Skeletal muscle satellite cell (primary cell): ENCODE data around the gene CES1. TPM values are rescaled to one million over a fixed set of nuclear protein-coding genes. Genes with fewer than 3 reads are reported as not detected.
"Not testable (repeated sequence)": the region's sequence is repeated elsewhere in the genome, so short reads cannot be mapped to it uniquely, and the experiment has no call there.

Experiments used
- H3K27me3 ChIP-seq: 2 replicates; pipeline ENCODE4 v1.7.0; 2013; ENCODE audit warnings: low read length; ENCODE audit not compliant: control insufficient read depth, insufficient read depth
- H3K36me3 ChIP-seq: 2 replicates; pipeline ENCODE4 v1.7.0; 2013; ENCODE audit warnings: mild to moderate bottlenecking, control low read depth, low read length; ENCODE audit not compliant: insufficient read depth
- H3K4me1 ChIP-seq: 2 replicates; pipeline ENCODE4 v1.7.0; 2013; ENCODE audit warnings: low read length; ENCODE audit not compliant: control insufficient read depth, insufficient read depth
- H3K4me2 ChIP-seq: 2 replicates; pipeline ENCODE4 v1.7.0; 2013; ENCODE audit warnings: mild to moderate bottlenecking, low read length
- H3K4me3 ChIP-seq: 2 replicates; pipeline ENCODE4 v1.7.0; 2013; ENCODE audit warnings: low read length
- H3K9ac ChIP-seq: 2 replicates; pipeline ENCODE4 v1.7.0; 2013; ENCODE audit warnings: mild to moderate bottlenecking, low read depth, low read length, moderate library complexity
- H3K9me3 ChIP-seq: replicated peaks from 2 replicates; pipeline ENCODE4 v1.7.0; 2013; ENCODE audit warnings: mild to moderate bottlenecking, control low read depth, low read length
- total RNA-seq: library from RNA; depleted of rRNA; stranded (reverse); fragments of >200 nt; gene quantifications from 2 replicates; pipeline ENCODE4 v1.2.3, GENCODE V29; 2012; rRNA removed

The CES1 gene
- 11.8 and 29.9 TPM in 2 replicates for total RNA-seq

- H3K27me3 ChIP-seq = peaks cover 5% of the 10 kb centered on the region
- no peak within 1 kb of the TSS for H3K4me3 ChIP-seq
- H3K4me2 ChIP-seq = no peak within 1 kb of the TSS
- H3K9me3 ChIP-seq = no peaks in the 10 kb centered on the region
- no peaks in the 10 kb centered on the region for H3K36me3 ChIP-seq
- H3K9ac ChIP-seq = no peak within 1 kb of the TSS
- H3K4me1 ChIP-seq = no peaks in the 10 kb centered on the region
These were observed at the start of gene CES1 for GRCh38 chr16:55832773-55833691. TSS of gene CES1 (minus strand) at chr16:55833096. CDS start at chr16:55833055, 41 bp downstream.

DNA sequence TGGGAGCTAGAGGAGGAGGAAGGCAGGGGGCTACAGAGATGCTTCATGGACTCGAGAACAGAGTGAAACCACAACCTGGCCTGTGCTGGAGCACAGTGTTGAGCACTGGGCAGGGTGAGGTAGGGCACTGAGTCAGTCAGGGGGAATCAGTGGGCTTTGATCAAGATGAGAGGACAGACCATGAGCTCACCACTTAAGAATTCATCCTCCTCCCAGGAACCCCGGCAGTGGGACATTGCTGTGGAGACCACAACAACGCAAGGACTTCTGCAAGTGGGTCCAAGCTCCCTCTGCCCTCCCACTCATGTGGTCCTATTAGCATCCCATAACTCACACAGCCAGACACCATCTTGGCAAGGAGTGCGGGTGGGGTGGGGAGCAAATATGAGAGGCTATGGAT is 44.0 kb upstream of the CES1 start:
- no peaks in the 10 kb centered on the region for H3K36me3 ChIP-seq
- no peak overlapping the region for H3K9ac ChIP-seq
- no peaks in the 10 kb centered on the region for H3K4me1 ChIP-seq
- H3K4me2 ChIP-seq = no peak overlapping the region
- no peak overlapping the region for H3K4me3 ChIP-seq
- no peaks in the 10 kb centered on the region for H3K9me3 ChIP-seq
- H3K27me3 ChIP-seq = no peaks in the 10 kb centered on the region

DNA sequence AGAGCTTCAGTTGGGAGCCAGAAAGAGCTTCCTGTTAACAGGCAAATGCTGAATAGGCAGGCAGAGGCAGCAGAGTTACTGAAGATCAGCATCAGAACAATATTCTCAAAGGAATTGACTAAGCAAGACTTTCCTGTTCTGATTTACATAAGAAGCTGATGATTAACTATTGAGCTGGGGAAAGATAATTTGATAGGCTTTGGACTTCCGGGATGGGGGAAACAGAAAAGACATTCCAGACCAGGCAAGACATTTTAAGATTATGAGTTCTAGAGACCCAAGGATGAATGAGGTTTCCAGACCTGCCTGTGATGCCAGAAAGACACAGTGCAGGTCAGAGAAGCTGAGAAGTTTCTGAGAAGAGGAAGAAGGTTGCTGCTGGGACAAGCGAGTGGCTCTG is 42.4 kb upstream of the CES1 start, which contains the start of gene CES5A:
Gene CES5A, minus strand, starts transcription at position 101 of the 400 bp plus-strand sequence. CDS start 152 bp downstream, outside the sequence.
- Histone ChIP-seq H3K9me3 (no peaks in the 10 kb centered on the region), H3K4me2 (no peak within 1 kb of the TSS), H3K4me1 (no peaks in the 10 kb centered on the region), H3K27me3 (no peaks in the 10 kb centered on the region), H3K9ac (no peak within 1 kb of the TSS), H3K36me3 (no peaks in the 10 kb centered on the region), H3K4me3 (no peak within 1 kb of the TSS)

GRCh38 chr16:55873122-55873521 is 40.2 kb upstream of the CES1 start:
- H3K4me3 ChIP-seq = no peak overlapping the region

DNA sequence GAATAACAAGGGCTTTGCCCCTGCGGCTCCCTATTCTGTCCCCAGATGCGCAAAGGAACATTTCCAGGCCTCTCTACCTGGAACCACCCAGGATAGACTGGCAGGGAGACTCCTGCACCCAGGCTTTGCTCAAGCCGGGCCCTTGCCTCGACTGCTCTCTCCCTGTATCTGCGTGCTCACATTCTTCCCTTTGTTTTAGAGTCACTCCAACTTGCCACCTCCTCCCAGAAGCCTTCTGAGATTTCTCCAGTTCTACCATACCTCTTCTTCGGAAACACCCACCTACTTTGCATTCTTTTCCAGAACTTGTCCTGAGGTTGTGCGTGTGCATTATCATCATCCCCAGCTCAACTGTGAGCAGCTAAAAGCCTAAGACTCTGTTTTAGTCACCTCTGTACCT is 39.2 kb upstream of the CES1 start:
- no peak overlapping the region for H3K4me3 ChIP-seq
- H3K36me3 ChIP-seq = no peaks in the 10 kb centered on the region
- H3K4me1 ChIP-seq = no peaks in the 10 kb centered on the region
- no peak overlapping the region for H3K4me2 ChIP-seq
- H3K9ac ChIP-seq = no peak overlapping the region
- H3K9me3 ChIP-seq = no peaks in the 10 kb centered on the region
- H3K27me3 ChIP-seq = no peaks in the 10 kb centered on the region

More at GRCh38 chr16:55873122-55873521, 40.2 kb upstream of the CES1 start:
- no peaks in the 10 kb centered on the region for H3K36me3 ChIP-seq
- no peaks in the 10 kb centered on the region for H3K27me3 ChIP-seq
- H3K4me1 ChIP-seq = no peaks in the 10 kb centered on the region
- no peak overlapping the region for H3K4me2 ChIP-seq
- no peaks in the 10 kb centered on the region for H3K9me3 ChIP-seq
- H3K9ac ChIP-seq = no peak overlapping the region

DNA sequence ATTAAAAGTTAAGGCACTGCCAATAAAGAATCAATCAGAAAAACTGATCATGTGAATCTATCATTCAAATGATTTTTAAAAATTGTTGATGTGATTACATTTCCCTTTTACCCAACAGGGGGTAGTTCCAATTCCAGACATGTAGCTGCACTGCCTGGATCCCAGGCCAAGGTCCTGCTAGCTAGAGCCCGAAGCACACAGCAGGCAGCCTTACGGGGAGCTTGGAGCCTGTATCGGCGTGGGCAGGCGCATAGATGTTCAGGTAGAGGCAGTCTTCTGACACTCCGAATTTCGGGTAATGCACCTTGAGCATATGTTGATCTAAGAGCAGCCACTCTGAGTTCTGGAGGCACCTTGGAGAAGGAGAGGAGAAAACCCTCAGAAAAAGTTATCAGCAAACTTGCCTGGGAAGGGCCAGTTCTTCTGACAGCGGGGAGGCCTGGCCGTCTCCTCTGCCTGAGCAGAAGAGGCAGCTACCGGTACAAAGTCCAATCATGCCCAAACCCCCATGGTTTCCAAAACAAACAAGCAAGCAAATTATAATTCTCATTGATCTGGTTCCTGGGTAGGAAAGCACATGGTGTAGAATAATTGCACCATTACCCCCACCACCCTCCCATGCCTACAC is 38.6 kb upstream of the CES1 start:
- H3K9me3 ChIP-seq = no peaks in the 10 kb centered on the region
- no peaks in the 10 kb centered on the region for H3K36me3 ChIP-seq
- no peaks in the 10 kb centered on the region for H3K27me3 ChIP-seq
- H3K4me1 ChIP-seq = no peaks in the 10 kb centered on the region
- H3K4me2 ChIP-seq = no peak overlapping the region
- H3K4me3 ChIP-seq = no peak overlapping the region
- no peak overlapping the region for H3K9ac ChIP-seq

DNA sequence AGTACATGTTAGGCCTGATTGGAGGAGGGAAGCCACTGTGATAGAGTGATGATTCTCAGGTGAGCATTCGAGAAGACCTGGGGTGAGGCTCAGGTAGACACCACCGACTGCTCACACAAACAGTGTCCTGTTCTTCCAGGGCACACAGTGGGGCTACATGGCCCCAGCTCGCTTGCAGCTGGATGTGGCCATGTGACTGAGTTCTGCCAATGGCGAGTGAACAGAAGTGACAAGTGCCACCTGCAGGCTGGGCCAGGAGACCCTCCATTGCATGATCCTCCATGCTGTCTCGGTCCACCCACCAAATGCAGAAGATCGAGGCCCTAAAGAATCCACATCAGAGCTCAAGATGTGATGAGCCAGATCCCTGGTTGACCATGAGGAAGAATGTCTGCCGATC is 36.1 kb upstream of the CES1 start:
- Histone ChIP-seq H3K4me1 (no peaks in the 10 kb centered on the region), H3K36me3 (no peaks in the 10 kb centered on the region), H3K27me3 (no peaks in the 10 kb centered on the region), H3K4me2 (no peak overlapping the region), H3K9ac (no peak overlapping the region), H3K4me3 (no peak overlapping the region), H3K9me3 (no peaks in the 10 kb centered on the region)

- no peak overlapping the region for H3K4me3 ChIP-seq
- H3K9ac ChIP-seq = no peak overlapping the region
- H3K27me3 ChIP-seq = no peaks in the 10 kb centered on the region
- no peak overlapping the region for H3K4me2 ChIP-seq
- no peaks in the 10 kb centered on the region for H3K9me3 ChIP-seq
- no peaks in the 10 kb centered on the region for H3K36me3 ChIP-seq
- H3K4me1 ChIP-seq = no peaks in the 10 kb centered on the region
These were observed 35.2 kb upstream of the CES1 start for GRCh38 chr16:55868137-55868536.

GRCh38 chr16:55861288-55861687 is 28.4 kb upstream of the CES1 start:
- Histone ChIP-seq H3K27me3 (no peaks in the 10 kb centered on the region), H3K36me3 (no peaks in the 10 kb centered on the region), H3K9me3 (no peaks in the 10 kb centered on the region), H3K4me2 (no peak overlapping the region), H3K4me3 (no peak overlapping the region), H3K4me1 (no peaks in the 10 kb centered on the region), H3K9ac (no peak overlapping the region)

DNA sequence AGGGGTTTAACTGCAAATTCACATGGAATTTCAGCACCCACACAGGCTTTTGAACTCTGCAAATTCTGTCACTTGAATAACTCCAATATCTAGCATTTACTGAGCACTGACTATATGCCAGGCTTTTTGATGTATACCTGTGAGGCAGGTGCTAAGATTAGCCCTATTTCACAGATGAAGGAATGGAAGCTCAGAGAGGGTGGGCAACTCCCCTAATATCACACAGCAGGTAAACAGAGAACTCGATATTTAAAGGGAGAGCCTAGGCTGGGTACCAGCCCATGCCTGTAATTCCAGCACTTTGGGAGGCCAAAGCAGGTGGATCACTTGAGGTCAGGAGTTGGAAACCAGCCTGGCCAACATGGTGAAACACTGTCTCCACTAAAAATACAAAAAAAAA is 24.8 kb upstream of the CES1 start:
- not testable (repeated sequence) for H3K4me1 ChIP-seq, H3K9me3 ChIP-seq, H3K4me3 ChIP-seq, H3K27me3 ChIP-seq, H3K4me2 ChIP-seq, H3K36me3 ChIP-seq, H3K9ac ChIP-seq

GRCh38 chr16:55856950-55857349 is 24.1 kb upstream of the CES1 start:
- Histone ChIP-seq H3K9ac (no peak overlapping the region), H3K4me3 (no peak overlapping the region), H3K4me2 (no peak overlapping the region), H3K9me3 (no peaks in the 10 kb centered on the region), H3K27me3 (no peaks in the 10 kb centered on the region), H3K36me3 (no peaks in the 10 kb centered on the region), H3K4me1 (no peaks in the 10 kb centered on the region)
